T-helper 1 cell treated with Interleukin-12 subunit alpha and Interleukin-12 subunit beta and Interleukin-4 antibody, amounts not matched to agents 30 μg/mL and 1 μg/mL, for 36 hours (primary cell): ENCODE measurements around the gene LECT2.

Experiments used
- H3K27ac Mint-ChIP-seq: one replicate; pipeline ENCODE4 v1.8.0; 2021; ENCODE audit warnings: mild to moderate bottlenecking, mixed read lengths
- H3K27me3 Mint-ChIP-seq: one replicate; pipeline ENCODE4 v1.8.0; 2021; ENCODE audit warnings: low read depth, mixed read lengths
- H3K36me3 Mint-ChIP-seq: one replicate; pipeline ENCODE4 v1.8.0; 2021; ENCODE audit warnings: low read depth, mixed read lengths
- H3K4me1 Mint-ChIP-seq: one replicate; pipeline ENCODE4 v1.8.0; 2021; ENCODE audit warnings: low read depth, mixed read lengths
- H3K4me3 Mint-ChIP-seq: one replicate; pipeline ENCODE4 v1.8.0; 2021; ENCODE audit warnings: mild to moderate bottlenecking, moderate library complexity, mixed read lengths
- H3K9me3 Mint-ChIP-seq: one replicate; pipeline ENCODE4 v1.8.0; 2021; ENCODE audit warnings: mixed read lengths

LECT2 gene

GRCh38 chr5:135966790-135967189, 12.0 kb upstream of the LECT2 start:
- no peaks in the 10 kb centered on the region for H3K4me1 Mint-ChIP-seq
- H3K27me3 Mint-ChIP-seq = peaks cover 5% of the 10 kb centered on the region
- H3K4me3 Mint-ChIP-seq = no peak overlapping the region
- no peaks in the 10 kb centered on the region for H3K9me3 Mint-ChIP-seq
- no peaks in the 10 kb centered on the region for H3K36me3 Mint-ChIP-seq
- H3K27ac Mint-ChIP-seq = no peak overlapping the region

- H3K4me1 Mint-ChIP-seq = no peaks in the 10 kb centered on the region
- no peak overlapping the region for H3K27ac Mint-ChIP-seq
- H3K4me3 Mint-ChIP-seq = no peak overlapping the region
- H3K36me3 Mint-ChIP-seq = no peaks in the 10 kb centered on the region
- H3K9me3 Mint-ChIP-seq = no peaks in the 10 kb centered on the region
- H3K27me3 Mint-ChIP-seq = peaks cover 4% of the 10 kb centered on the region
Measured at GRCh38 chr5:135966165-135966564, 11.4 kb upstream of the LECT2 start.

- Mint-ChIP-seq H3K4me3 (no peak overlapping the region), H3K36me3 (no peaks in the 10 kb centered on the region), H3K27ac (no peak overlapping the region), H3K27me3 (no peaks in the 10 kb centered on the region), H3K9me3 (no peaks in the 10 kb centered on the region), H3K4me1 (no peaks in the 10 kb centered on the region)
Measured at GRCh38 chr5:135965504-135965903, 10.7 kb upstream of the LECT2 start.

GRCh38 chr5:135964670-135965320, 10.0 kb upstream of the LECT2 start:
- Mint-ChIP-seq H3K27me3 (no peaks in the 10 kb centered on the region), H3K4me3 (no peak overlapping the region), H3K36me3 (no peaks in the 10 kb centered on the region), H3K9me3 (no peaks in the 10 kb centered on the region), H3K4me1 (no peaks in the 10 kb centered on the region), H3K27ac (no peak overlapping the region)

GRCh38 chr5:135955525-135955924, 742 bp upstream of the LECT2 start:
- H3K36me3 Mint-ChIP-seq = no peaks in the 10 kb centered on the region
- no peak overlapping the region for H3K4me3 Mint-ChIP-seq
- no peak overlapping the region for H3K27ac Mint-ChIP-seq
- no peaks in the 10 kb centered on the region for H3K27me3 Mint-ChIP-seq
- no peaks in the 10 kb centered on the region for H3K9me3 Mint-ChIP-seq
- no peaks in the 10 kb centered on the region for H3K4me1 Mint-ChIP-seq

GRCh38 chr5:135953850-135954249, 933 bp downstream of the LECT2 start:
- H3K9me3 Mint-ChIP-seq = no peaks in the 10 kb centered on the region
- no peaks in the 10 kb centered on the region for H3K4me1 Mint-ChIP-seq
- H3K36me3 Mint-ChIP-seq = no peaks in the 10 kb centered on the region
- no peak overlapping the region for H3K4me3 Mint-ChIP-seq
- H3K27ac Mint-ChIP-seq = no peak overlapping the region
- no peaks in the 10 kb centered on the region for H3K27me3 Mint-ChIP-seq

GRCh38 chr5:135952683-135953082, 2.1 kb downstream of the LECT2 start:
- no peaks in the 10 kb centered on the region for H3K27me3 Mint-ChIP-seq
- no peak overlapping the region for H3K27ac Mint-ChIP-seq
- no peak overlapping the region for H3K4me3 Mint-ChIP-seq
- no peaks in the 10 kb centered on the region for H3K4me1 Mint-ChIP-seq
- no peaks in the 10 kb centered on the region for H3K9me3 Mint-ChIP-seq
- no peaks in the 10 kb centered on the region for H3K36me3 Mint-ChIP-seq

- Mint-ChIP-seq H3K4me3 (no peak overlapping the region), H3K36me3 (no peaks in the 10 kb centered on the region), H3K27me3 (no peaks in the 10 kb centered on the region), H3K4me1 (no peaks in the 10 kb centered on the region), H3K9me3 (no peaks in the 10 kb centered on the region), H3K27ac (no peak overlapping the region)
Measured at GRCh38 chr5:135951807-135952206, 3.0 kb downstream of the LECT2 start.

- H3K27ac Mint-ChIP-seq = no peak overlapping the region
- H3K4me1 Mint-ChIP-seq = no peaks in the 10 kb centered on the region
- no peak overlapping the region for H3K4me3 Mint-ChIP-seq
- H3K27me3 Mint-ChIP-seq = no peaks in the 10 kb centered on the region
- no peaks in the 10 kb centered on the region for H3K36me3 Mint-ChIP-seq
- no peaks in the 10 kb centered on the region for H3K9me3 Mint-ChIP-seq
Measured at GRCh38 chr5:135951257-135951656, 3.5 kb downstream of the LECT2 start.

DNA sequence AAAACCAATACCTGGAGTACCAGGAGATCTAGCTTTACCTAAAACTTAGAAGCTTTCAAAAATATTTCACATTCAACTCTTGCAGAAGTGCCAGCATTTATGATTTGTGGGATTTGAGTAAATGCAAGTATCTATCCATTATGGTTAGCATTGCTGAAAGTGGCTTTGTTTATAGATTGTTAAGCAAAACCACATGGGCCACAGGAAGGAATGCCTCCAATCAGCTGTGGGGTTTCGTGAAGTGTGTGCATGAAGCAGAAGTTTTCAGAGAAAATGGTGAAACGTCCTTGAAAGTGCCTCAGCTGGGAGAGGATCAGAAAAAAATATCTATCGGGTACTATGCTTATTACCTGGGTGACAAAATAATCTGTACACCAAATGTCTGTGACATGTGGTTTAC, 4.2 kb downstream of the LECT2 start:
- H3K9me3 Mint-ChIP-seq = no peaks in the 10 kb centered on the region
- H3K27me3 Mint-ChIP-seq = no peaks in the 10 kb centered on the region
- H3K4me1 Mint-ChIP-seq = no peaks in the 10 kb centered on the region
- no peaks in the 10 kb centered on the region for H3K36me3 Mint-ChIP-seq
- no peak overlapping the region for H3K27ac Mint-ChIP-seq
- no peak overlapping the region for H3K4me3 Mint-ChIP-seq

DNA sequence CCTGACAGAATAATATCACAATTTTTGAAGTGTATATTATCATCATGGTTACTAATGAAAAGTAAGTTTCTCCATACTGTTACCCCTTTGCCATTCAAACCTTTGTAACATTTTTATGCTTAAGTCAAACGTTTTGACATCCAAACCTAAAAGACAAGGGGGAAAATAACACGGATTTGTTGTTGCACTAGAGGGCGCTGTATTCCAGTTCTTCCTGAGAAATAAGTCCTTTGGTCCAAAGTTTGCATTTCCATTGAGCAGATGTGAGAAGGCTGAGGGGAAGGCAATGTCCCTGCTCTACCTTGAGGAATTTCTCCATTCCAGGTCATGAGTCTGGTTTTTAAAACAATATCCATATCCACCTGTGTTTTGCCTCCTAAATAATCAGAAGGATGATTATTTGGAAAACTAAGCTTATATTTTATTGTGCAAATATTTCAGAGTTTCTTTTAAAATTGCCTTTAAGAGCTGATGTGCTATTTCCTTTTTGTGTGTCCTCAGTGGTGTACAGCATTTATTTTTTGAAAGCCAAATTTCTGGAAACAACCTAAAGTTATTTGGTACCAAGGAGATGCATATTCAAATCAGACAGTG, 9.7 kb downstream of the LECT2 start:
- Mint-ChIP-seq H3K36me3 (no peaks in the 10 kb centered on the region), H3K4me3 (no peak overlapping the region), H3K9me3 (no peaks in the 10 kb centered on the region), H3K27ac (no peak overlapping the region), H3K4me1 (no peaks in the 10 kb centered on the region), H3K27me3 (peaks cover 10% of the 10 kb centered on the region)

DNA sequence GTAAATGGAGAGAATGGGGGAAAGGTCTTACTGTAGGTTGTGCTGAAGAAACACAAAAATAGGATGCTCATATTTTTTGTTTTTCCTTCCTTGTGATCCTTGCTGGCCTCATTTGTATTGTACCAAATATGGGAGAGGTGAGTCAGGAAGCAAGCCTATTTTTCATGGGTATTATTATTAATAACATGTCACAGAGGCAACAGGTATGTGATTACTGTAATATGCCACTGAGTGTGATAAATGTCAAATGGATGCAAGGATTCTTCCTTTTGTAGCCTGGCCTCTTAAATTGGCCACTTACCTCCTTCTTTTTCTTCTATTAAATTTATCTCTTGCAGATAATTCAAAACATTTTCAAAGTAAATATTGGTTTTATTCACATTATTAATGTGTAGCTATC, 10.2 kb downstream of the LECT2 start:
- no peaks in the 10 kb centered on the region for H3K4me1 Mint-ChIP-seq

DNA sequence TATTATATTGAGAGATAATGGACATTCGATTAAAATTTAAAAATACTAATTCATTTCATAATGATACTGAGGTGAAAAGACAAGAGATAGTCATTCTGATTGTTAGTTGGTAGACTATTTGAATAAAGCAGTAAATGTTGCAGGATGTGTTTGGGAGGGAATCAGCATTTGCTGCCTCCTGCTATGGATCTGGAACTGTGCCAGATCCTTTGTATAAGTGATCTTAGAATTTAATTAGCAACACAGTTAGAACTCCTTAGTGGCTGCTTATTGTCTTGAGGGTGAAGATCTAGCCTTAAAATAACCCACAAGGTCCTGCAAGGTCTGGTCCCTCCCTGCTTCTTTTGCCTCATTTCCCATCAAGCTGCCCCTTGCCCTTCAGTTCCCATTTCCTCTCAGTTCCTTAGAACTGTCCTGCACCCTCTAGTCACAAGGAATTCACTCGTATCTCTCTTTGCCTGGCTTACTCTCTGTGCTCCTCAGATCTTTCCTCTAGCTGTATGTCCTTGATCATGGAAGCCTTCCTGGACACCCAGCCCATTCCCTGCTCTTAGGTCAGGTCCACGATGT, 12.5 kb downstream of the LECT2 start:
- Mint-ChIP-seq H3K4me3 (no peak overlapping the region), H3K27ac (no peak overlapping the region), H3K9me3 (no peaks in the 10 kb centered on the region), H3K4me1 (no peaks in the 10 kb centered on the region), H3K27me3 (peaks cover 21% of the 10 kb centered on the region), H3K36me3 (no peaks in the 10 kb centered on the region)

More for the DNA sequence above, 10.2 kb downstream of the LECT2 start:
- no peaks in the 10 kb centered on the region for H3K36me3 Mint-ChIP-seq
- H3K27me3 Mint-ChIP-seq = peaks cover 10% of the 10 kb centered on the region
- no peaks in the 10 kb centered on the region for H3K9me3 Mint-ChIP-seq
- H3K4me3 Mint-ChIP-seq = no peak overlapping the region
- no peak overlapping the region for H3K27ac Mint-ChIP-seq

GRCh38 chr5:135941711-135942110, 13.1 kb downstream of the LECT2 start:
- Mint-ChIP-seq H3K27ac (no peak overlapping the region), H3K9me3 (no peaks in the 10 kb centered on the region), H3K4me1 (no peaks in the 10 kb centered on the region), H3K27me3 (peaks cover 22% of the 10 kb centered on the region), H3K4me3 (no peak overlapping the region), H3K36me3 (no peaks in the 10 kb centered on the region)

DNA sequence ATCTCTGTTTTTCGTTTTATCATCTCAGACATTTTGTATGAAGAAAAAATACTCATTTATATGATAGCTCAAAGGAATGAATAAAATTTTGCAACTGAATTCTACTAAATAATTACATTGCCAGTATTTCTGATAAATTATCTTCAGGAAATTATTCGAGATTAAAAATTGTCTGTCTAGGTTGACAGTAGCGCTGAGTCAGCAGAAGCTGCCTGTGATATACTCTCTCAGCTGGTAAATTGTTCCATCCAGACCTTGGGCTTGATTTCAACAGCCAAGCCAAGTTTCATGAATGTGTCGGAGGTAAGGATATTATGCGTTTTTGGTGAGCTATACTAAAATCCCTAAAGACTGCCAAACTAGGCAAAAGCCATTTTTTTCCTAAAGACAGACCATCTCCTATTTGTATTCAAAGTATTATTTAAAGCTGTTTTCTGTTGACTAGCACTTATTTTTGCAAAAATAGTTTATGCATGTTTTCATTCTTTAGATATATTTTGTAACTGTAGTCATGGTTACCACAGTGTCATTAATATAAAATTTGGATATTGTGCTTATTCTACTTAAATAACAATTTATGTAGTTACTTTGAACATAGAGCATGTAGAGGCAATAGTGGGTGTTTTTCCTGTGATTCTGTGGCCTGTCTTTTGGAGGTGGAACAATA, 17.4 kb downstream of the LECT2 start:
- no peaks in the 10 kb centered on the region for H3K9me3 Mint-ChIP-seq
- H3K4me1 Mint-ChIP-seq = no peaks in the 10 kb centered on the region
- H3K27ac Mint-ChIP-seq = no peak overlapping the region
- H3K36me3 Mint-ChIP-seq = no peaks in the 10 kb centered on the region
- no peak overlapping the region for H3K4me3 Mint-ChIP-seq
- peaks cover 36% of the 10 kb centered on the region for H3K27me3 Mint-ChIP-seq
